IMR-90 (cell line): Measurements from ENCODE around the gene PYY. TPM values are rescaled to one million over a fixed set of nuclear protein-coding genes. Genes with fewer than 3 reads are reported as not detected.

Experiments used
- ATAC-seq: fragments of 200-7000 bp; cut with Tn5 transposase; 2 replicates; pipeline ENCODE4 v1.9.1; 2020; ENCODE audit warnings: low read depth, mild to moderate bottlenecking, moderate library complexity
- BruUV-seq: library from RNA; stranded (reverse); fragments of 400-500 nt; replicated peaks from 2 replicates; lab custom pipeline; 2021; lab: Mats Ljungman, UMichigan
- CTCF ChIA-PET: fragments of 300-600 bp; formaldehyde crosslinking; extraction: SDS; loops from one replicate; lab custom pipeline; 2021; ENCODE audit warnings: antibody characterized with exemption; lab: Yijun Ruan, JAX
- POLR2A ChIA-PET: fragments of 300-600 bp; sonication (Branson Sonifier 250); formaldehyde crosslinking; loops from one replicate; lab custom pipeline; 2022; ENCODE audit warnings: antibody characterized with exemption; ENCODE audit not compliant: unreplicated experiment; lab: Charles Lee
- DNase-seq: peaks from one replicate; pipeline ENCODE4 v3.0.0; 2013
- H2AFZ ChIP-seq: replicated peaks from 2 replicates; pipeline ENCODE3; 2013; ENCODE audit warnings: low read length, mild to moderate bottlenecking; ENCODE audit not compliant: poor library complexity
- H2AK5ac ChIP-seq: 2 replicates; pipeline ENCODE4 v1.6.1; 2013; ENCODE audit warnings: low read depth, low read length, inconsistent platforms
- H2AK9ac ChIP-seq: replicated peaks from 2 replicates; pipeline ENCODE3; 2013; ENCODE audit warnings: mild to moderate bottlenecking, low read depth, low read length, moderate library complexity; ENCODE audit not compliant: poor library complexity
- H2BK120ac ChIP-seq: 2 replicates; pipeline ENCODE4 v1.6.1; 2013; ENCODE audit warnings: low read depth, low read length, inconsistent platforms
- H2BK15ac ChIP-seq: 3 replicates; pipeline ENCODE4 v1.6.1; 2013; ENCODE audit warnings: low read depth, low read length, inconsistent platforms
- H2BK20ac ChIP-seq: 2 replicates; pipeline ENCODE4 v1.6.1; 2013; ENCODE audit warnings: low read depth, mild to moderate bottlenecking, inconsistent platforms, low read length, moderate library complexity
- H2BK5ac ChIP-seq: 2 replicates; pipeline ENCODE4 v1.6.1; 2013; ENCODE audit warnings: mild to moderate bottlenecking, low read depth, low read length, inconsistent platforms; ENCODE audit not compliant: poor library complexity, severe bottlenecking
- H3K14ac ChIP-seq: replicated peaks from 2 replicates; pipeline ENCODE4 v1.6.1; 2013; ENCODE audit warnings: low read depth, low read length, inconsistent platforms
- H3K18ac ChIP-seq: 2 replicates; pipeline ENCODE4 v1.6.1; 2013; ENCODE audit warnings: low read depth, low read length, control low read depth
- H3K23ac ChIP-seq: 2 replicates; pipeline ENCODE4 v1.6.1; 2013; ENCODE audit warnings: low read depth, low read length, inconsistent platforms
- H3K27ac ChIP-seq: 2 replicates; pipeline ENCODE4 v1.5.1; 2013; ENCODE audit warnings: mild to moderate bottlenecking, control low read depth, low read length; ENCODE audit not compliant: insufficient read depth
- H3K27me3 ChIP-seq: 2 replicates; pipeline ENCODE4 v1.6.1; 2013; ENCODE audit warnings: low read length; ENCODE audit not compliant: control insufficient read depth, insufficient read depth
- H3K36me3 ChIP-seq: 2 replicates; pipeline ENCODE4 v1.6.1; 2013; ENCODE audit warnings: low read length, mixed read lengths; ENCODE audit not compliant: control insufficient read depth, insufficient read depth
- H3K4ac ChIP-seq: 2 replicates; pipeline ENCODE4 v1.6.1; 2013; ENCODE audit warnings: low read depth, low read length, inconsistent platforms
- H3K4me1 ChIP-seq: 2 replicates; pipeline ENCODE4 v1.6.1; 2013; ENCODE audit warnings: low read length, mixed read lengths; ENCODE audit not compliant: control insufficient read depth, insufficient read depth
- H3K4me2 ChIP-seq: 2 replicates; pipeline ENCODE4 v1.6.1; 2013; ENCODE audit warnings: low read depth, mild to moderate bottlenecking, control low read depth, low read length, moderate library complexity
- H3K4me3 ChIP-seq: 2 replicates; pipeline ENCODE4 v1.5.1; 2013; ENCODE audit warnings: low read depth, mild to moderate bottlenecking, control low read depth, low read length, moderate library complexity; ENCODE audit not compliant: insufficient read depth
- H3K56ac ChIP-seq: 2 replicates; pipeline ENCODE4 v1.6.1; 2013; ENCODE audit warnings: low read length, inconsistent platforms; ENCODE audit not compliant: insufficient read depth; ENCODE audit errors: extremely low read depth
- H3K79me1 ChIP-seq, 2 experiments: 2 replicates each; pipeline ENCODE4 v1.6.1; 2013; ENCODE audit warnings: low read length in 2 of 2, inconsistent platforms in 1 of 2, low read depth in 1 of 2
- H3K9ac ChIP-seq: 2 replicates; pipeline ENCODE4 v1.6.1; 2013; ENCODE audit warnings: low read depth, low read length, control low read depth
- H3K9me1 ChIP-seq: 2 replicates; pipeline ENCODE4 v1.6.1; 2013; ENCODE audit warnings: low read length, inconsistent platforms; ENCODE audit not compliant: insufficient read depth
- H3K9me3 ChIP-seq: 2 replicates; pipeline ENCODE4 v1.6.1; 2013; ENCODE audit warnings: low read length; ENCODE audit not compliant: control insufficient read depth, insufficient read depth
- H4K20me1 ChIP-seq: 2 replicates; pipeline ENCODE4 v1.6.1; 2013; ENCODE audit warnings: low read length, inconsistent platforms; ENCODE audit not compliant: insufficient read depth
- H4K5ac ChIP-seq: 2 replicates; pipeline ENCODE4 v1.6.1; 2013; ENCODE audit warnings: mild to moderate bottlenecking, low read depth, low read length, control low read depth
- H4K8ac ChIP-seq, 2 experiments: 2 replicates each; pipeline ENCODE4 v1.6.1; 2013; ENCODE audit warnings: low read depth in 2 of 2, low read length in 2 of 2, control low read depth in 1 of 2, inconsistent platforms in 1 of 2
- H4K91ac ChIP-seq: 2 replicates; pipeline ENCODE4 v1.6.1; 2013; ENCODE audit warnings: low read depth, low read length, inconsistent platforms; ENCODE audit not compliant: insufficient read depth
- BHLHE40 ChIP-seq: fragments of 150-350 bp; IDR thresholded peaks from 2 replicates; pipeline ENCODE4 v1.6.1; 2016; ENCODE audit warnings: mild to moderate bottlenecking, low read depth, low read length
- CEBPB ChIP-seq: IDR thresholded peaks from 2 replicates; pipeline ENCODE4 v1.6.1; 2012; ENCODE audit warnings: low read depth, low read length, improper control_type of control experiment
- CHD1 ChIP-seq: IDR thresholded peaks from 2 replicates; pipeline ENCODE4 v1.6.1; 2012; ENCODE audit warnings: low read depth, low read length, improper control_type of control experiment
- CTCF ChIP-seq: conservative IDR thresholded peaks from 2 replicates; pipeline ENCODE4 v1.5.1; 2012; ENCODE audit warnings: mild to moderate bottlenecking, low read depth, low read length, improper control_type of control experiment
- ELK1 ChIP-seq: fragments of 150-350 bp; IDR thresholded peaks from 2 replicates; pipeline ENCODE4 v1.6.1; 2016; ENCODE audit warnings: low read depth, mild to moderate bottlenecking, low read length, moderate library complexity, borderline replicate concordance
- FOS ChIP-seq: fragments of 150-350 bp; IDR thresholded peaks from 2 replicates; pipeline ENCODE4 v1.6.1; 2016; ENCODE audit warnings: low read depth, low read length
- MAFK ChIP-seq: IDR thresholded peaks from 2 replicates; pipeline ENCODE4 v1.6.1; 2012; ENCODE audit warnings: low read depth, low read length, improper control_type of control experiment
- MAZ ChIP-seq: IDR thresholded peaks from 2 replicates; pipeline ENCODE4 v1.6.1; 2012; ENCODE audit warnings: low read depth, mild to moderate bottlenecking, low read length, improper control_type of control experiment, moderate library complexity, borderline replicate concordance
- MXI1 ChIP-seq: IDR thresholded peaks from 2 replicates; pipeline ENCODE4 v1.6.1; 2012; ENCODE audit warnings: low read depth, mild to moderate bottlenecking, low read length, moderate library complexity, borderline replicate concordance
- NFE2L2 ChIP-seq: fragments of 150-350 bp; IDR thresholded peaks from 2 replicates; pipeline ENCODE4 v1.6.1; 2016; ENCODE audit warnings: low read depth, mild to moderate bottlenecking, low read length
- POLR2A ChIP-seq: IDR thresholded peaks from 2 replicates; pipeline ENCODE4 v1.6.1; 2012; ENCODE audit warnings: mild to moderate bottlenecking, low read depth, low read length
- RAD21 ChIP-seq: IDR thresholded peaks from 2 replicates; pipeline ENCODE4 v1.6.1; 2012; ENCODE audit warnings: low read length, improper control_type of control experiment
- RCOR1 ChIP-seq: IDR thresholded peaks from 2 replicates; pipeline ENCODE4 v1.6.1; 2012; ENCODE audit warnings: mild to moderate bottlenecking, low read length, improper control_type of control experiment; ENCODE audit not compliant: insufficient replicate concordance
- RFX5 ChIP-seq: IDR thresholded peaks from 2 replicates; pipeline ENCODE4 v1.8.0; 2012; ENCODE audit warnings: low read depth, mild to moderate bottlenecking, low read length, moderate library complexity
- SMC3 ChIP-seq: fragments of 150-350 bp; IDR thresholded peaks from 2 replicates; pipeline ENCODE4 v1.6.1; 2016; ENCODE audit warnings: low read depth, mild to moderate bottlenecking, antibody characterized with exemption, low read length, moderate library complexity
- WGBS, 2 experiments: methylation state at CpG; one replicate each; pipeline versions ENCODE4 v1.1.5 to v1.1.7; 2013; ENCODE audit warnings: missing lambda C conversion rate in 2 of 2; ENCODE audit not compliant: insufficient read length in 1 of 2; ENCODE audit errors: extremely low coverage in 2 of 2; 5-methylcytosine and 5-hydroxymethylcytosine counted together
- dilution Hi-C: fragments of 300-500 bp; cut with HindIII; formaldehyde crosslinking; loops from one replicate; pipeline ENCODE4 v1.14.3; 2018; ENCODE audit warnings: low sequenced_read_pairs; ENCODE audit not compliant: unreplicated experiment
- in situ Hi-C: fragments of 300-500 bp; cut with MboI; formaldehyde crosslinking; loops from 3 replicates; pipeline ENCODE4 v1.14.3; 2019; ENCODE audit warnings: low sequenced_read_pairs, inconsistent platforms, mixed read lengths
- intact Hi-C: fragments of 100-400 bp; cut with micrococcal nuclease; formaldehyde crosslinking; loops from 2 replicates; pipeline ENCODE4 v1.10.0; 2022
- polyA plus RNA-seq, 3 experiments: library from polyadenylated mRNA; depleted of rRNA; stranded (reverse); fragments of >200 nt; gene quantifications; 2 replicates each; pipeline ENCODE4 v1.2.3, GENCODE V29; 2012; ENCODE audit warnings: low replicate concordance in 1 of 3
- total RNA-seq: library from RNA; depleted of rRNA; stranded (reverse); fragments of >200 nt; gene quantifications from 2 replicates; pipeline ENCODE4 v1.2.3, GENCODE V29; 2012
- TF ChIP-seq, protein P1 (sequence below): fragments of 150-350 bp; IDR thresholded peaks from 2 replicates; pipeline ENCODE4 v1.6.1; 2017; ENCODE audit warnings: mild to moderate bottlenecking, antibody characterized with exemption, low read length, low read depth

Gene PYY
- total and polyA plus RNA-seq, 2 of the 4 experiments (the other 2 are of a cell fraction), result not detected

DNA sequence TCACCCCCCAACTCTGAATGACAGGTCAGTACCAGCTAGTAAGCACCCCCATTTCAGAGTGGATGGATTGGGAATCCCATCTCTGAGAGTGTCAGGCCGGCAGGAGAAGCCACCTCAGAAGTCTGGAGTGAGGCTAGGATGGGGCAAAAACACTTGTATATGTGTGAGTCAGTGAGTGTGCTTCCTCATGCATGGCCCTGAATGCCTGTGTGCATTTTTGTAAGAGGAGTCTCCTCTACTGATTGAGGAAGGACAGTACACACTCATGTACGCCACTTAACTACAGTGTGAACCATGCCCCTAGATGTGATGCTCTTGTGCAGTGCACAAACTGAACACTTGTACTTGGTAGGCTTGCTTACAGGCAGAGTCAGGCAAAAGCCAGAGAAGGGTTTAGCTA is 28.4 kb upstream of the PYY start:
- no peak overlapping the region for H3K9ac ChIP-seq
- CTCF ChIA-PET, result interaction anchor here (1.2 kb wide), 1 partner anchor 19 kb away, joined by 6 read pairs; no protein-coding TSS in a partner anchor
- no peak overlapping the region for H4K5ac ChIP-seq
- no peak overlapping the region for H2BK120ac ChIP-seq
- H3K9me1 ChIP-seq, result no peaks in the 10 kb centered on the region
- ATAC-seq (no peak), DNase-seq (no peak)
- BruUV-seq, result no TSS peak
- dilution Hi-C loops (no loop called here), intact Hi-C loops (no loop called here), in situ Hi-C loops (no loop called here)
- no peaks in the 10 kb centered on the region for H3K79me1 ChIP-seq
- H4K20me1 ChIP-seq, result no peaks in the 10 kb centered on the region
- H3K4me3 ChIP-seq, result no peak overlapping the region
- H3K27ac ChIP-seq, result no peak overlapping the region
- no peak overlapping the region for H4K8ac ChIP-seq
- peaks cover 79% of the 10 kb centered on the region for H3K27me3 ChIP-seq
- POLR2A ChIA-PET, result no interaction called here
- peaks cover 2% of the 10 kb centered on the region; the same call in 1 of the 2 replicates for H3K4me1 ChIP-seq
- no CpG with 5 or more reads among the region's 2 CpGs for WGBS, 2 experiments
- no peak overlapping the region for H2AK5ac ChIP-seq
- no peak overlapping the region for H2BK15ac ChIP-seq
- no peak overlapping the region for H2AK9ac ChIP-seq
- no peaks in the 10 kb centered on the region for H3K9me3 ChIP-seq
- no peak overlapping the region for H2BK5ac ChIP-seq
- H3K14ac ChIP-seq, result no peak overlapping the region
- no peak overlapping the region for H2BK20ac ChIP-seq
- no peak overlapping the region for H3K4ac ChIP-seq
- TF ChIP-seq ELK1, result no peak
- no peak for TF ChIP-seq RAD21
- TF ChIP-seq SMC3, result no peak
- TF ChIP-seq MAFK, result no peak
- no peak for TF ChIP-seq RFX5
- TF ChIP-seq BHLHE40, result no peak
- TF ChIP-seq MAZ, result no peak
- TF ChIP-seq CHD1, result no peak
- TF ChIP-seq CTCF, result no peak
- no peak for TF ChIP-seq CEBPB
- no peak for TF ChIP-seq NFE2L2
- TF ChIP-seq MXI1, result no peak
- no peak for TF ChIP-seq POLR2A
- no peak for TF ChIP-seq FOS
- TF ChIP-seq, protein P1, sequence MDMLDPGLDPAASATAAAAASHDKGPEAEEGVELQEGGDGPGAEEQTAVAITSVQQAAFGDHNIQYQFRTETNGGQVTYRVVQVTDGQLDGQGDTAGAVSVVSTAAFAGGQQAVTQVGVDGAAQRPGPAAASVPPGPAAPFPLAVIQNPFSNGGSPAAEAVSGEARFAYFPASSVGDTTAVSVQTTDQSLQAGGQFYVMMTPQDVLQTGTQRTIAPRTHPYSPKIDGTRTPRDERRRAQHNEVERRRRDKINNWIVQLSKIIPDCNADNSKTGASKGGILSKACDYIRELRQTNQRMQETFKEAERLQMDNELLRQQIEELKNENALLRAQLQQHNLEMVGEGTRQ, result no peak
- no peak for TF ChIP-seq RCOR1
- H3K56ac ChIP-seq, result no peak overlapping the region
- no peaks in the 10 kb centered on the region for H3K36me3 ChIP-seq
- H2AFZ ChIP-seq, result no peak overlapping the region
- no peak overlapping the region for H3K18ac ChIP-seq
- no peak overlapping the region for H4K91ac ChIP-seq
- no peak overlapping the region for H3K4me2 ChIP-seq
- H3K23ac ChIP-seq, result no peak overlapping the region
